ENCODE data around the gene SAMHD1.
"Not testable (repeated sequence)": the region's sequence is repeated elsewhere in the genome, so short reads cannot be mapped to it uniquely, and the experiment has no call there.

Gene SAMHD1

DNA sequence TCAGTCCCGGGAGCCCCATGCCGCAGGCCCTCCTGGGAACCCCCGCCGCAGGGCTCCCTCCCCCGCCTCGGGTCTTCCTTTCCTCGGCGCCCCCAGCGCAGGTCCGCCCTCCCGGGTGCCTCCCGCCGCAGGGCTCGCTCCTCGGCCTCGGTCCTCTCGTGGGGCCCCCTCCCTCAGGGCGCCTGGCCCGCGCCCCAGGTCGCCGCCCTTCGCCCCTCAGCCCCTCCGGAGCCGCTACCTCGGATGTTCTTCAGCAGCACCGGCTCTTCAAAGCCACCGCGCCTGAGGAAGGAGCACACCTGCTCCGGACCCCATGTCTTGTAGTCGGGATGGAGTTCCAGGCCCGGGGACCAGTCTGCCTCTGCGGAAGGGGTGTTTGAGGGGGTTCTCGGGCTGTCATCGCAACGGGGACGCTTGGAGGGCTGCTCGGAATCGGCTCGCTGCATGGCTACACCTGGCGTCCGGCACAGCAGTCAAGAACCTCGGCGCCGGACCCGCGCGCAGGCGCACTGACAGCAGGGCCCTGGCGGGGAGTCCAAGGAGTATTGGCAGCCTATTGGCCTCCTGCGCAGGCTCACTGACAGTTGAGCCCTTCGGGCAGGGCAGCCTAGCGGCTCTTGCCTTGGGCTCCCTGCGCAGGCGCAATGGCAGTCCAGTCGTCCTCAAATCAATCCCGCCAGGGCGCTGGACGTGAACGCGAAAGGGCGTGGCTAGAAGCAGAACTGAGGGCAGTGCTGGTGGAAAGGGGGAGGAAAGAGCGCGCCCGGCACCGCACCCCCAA lies at the start of gene SAMHD1:
TSS of gene SAMHD1 (minus strand) at position 511 of the 781 bp plus-strand sequence. CDS start at position 446, 65 bp downstream.
- Histone ChIP-seq H3K4me3 (ENCODE audit: low read length in 2 of 2) (peak within 1 kb of the TSS; percentile 95 to 97), H3K27me3 (ENCODE audit: control insufficient read depth in 1 of 2, insufficient read depth in 2 of 2, low read length in 2 of 2) (no peaks in the 10 kb centered on the region), H3K9me3 (ENCODE audit: control insufficient read depth in 2 of 2, low read length in 2 of 2) (no peaks in the 10 kb centered on the region), H3K4me1 (ENCODE audit: control insufficient read depth, insufficient read depth, low read length) (peaks cover 20% of the 10 kb centered on the region), H3K36me3 (ENCODE audit: control insufficient read depth in 2 of 2, insufficient read depth in 2 of 2, low read length in 2 of 2) (no peaks in the 10 kb centered on the region), H3K9ac (ENCODE audit: low read length in 2 of 2) (peak within 1 kb of the TSS; percentile 76 to 81), H3K27ac (ENCODE audit: low read length) (peak within 1 kb of the TSS; percentile 80)

DNA sequence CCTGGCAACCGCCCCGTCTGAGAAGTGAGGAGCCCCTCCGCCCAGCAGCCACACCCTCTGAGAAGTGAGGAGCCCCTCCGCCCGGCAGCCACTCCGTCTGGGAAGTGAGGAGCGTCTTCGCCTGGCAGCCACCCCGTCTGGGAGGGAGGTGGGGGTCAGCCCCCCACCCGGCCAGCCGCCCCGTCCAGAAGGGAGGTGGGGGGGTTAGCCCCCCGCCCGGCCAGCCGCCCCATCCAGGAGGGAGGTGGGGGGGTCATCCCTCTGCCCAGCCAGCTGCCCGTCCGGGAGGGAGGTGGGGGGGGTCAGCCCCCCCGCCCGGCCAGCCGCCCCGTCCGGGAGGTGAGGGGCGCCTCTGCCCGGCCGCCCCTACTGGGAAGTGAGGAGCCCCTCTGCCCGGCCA lies 48.7 kb upstream of the SAMHD1 start:
- H3K9ac ChIP-seq (ENCODE audit: low read length in 2 of 2); H3K36me3 ChIP-seq (ENCODE audit: control insufficient read depth in 2 of 2, insufficient read depth in 2 of 2, low read length in 2 of 2); H3K4me1 ChIP-seq (ENCODE audit: control insufficient read depth, insufficient read depth, low read length); H3K27me3 ChIP-seq (ENCODE audit: control insufficient read depth in 1 of 2, insufficient read depth in 2 of 2, low read length in 2 of 2); H3K9me3 ChIP-seq (ENCODE audit: control insufficient read depth in 2 of 2, low read length in 2 of 2); H3K4me3 ChIP-seq (ENCODE audit: low read length in 2 of 2); H3K27ac ChIP-seq (ENCODE audit: low read length): not testable (repeated sequence)

- Histone ChIP-seq H3K27ac (ENCODE audit: low read length) (no peak overlapping the region), H3K9me3 (ENCODE audit: control insufficient read depth in 2 of 2, low read length in 2 of 2) (no peaks in the 10 kb centered on the region), H3K4me3 (ENCODE audit: low read length in 2 of 2) (no peak overlapping the region), H3K9ac (ENCODE audit: low read length in 2 of 2) (no peak overlapping the region), H3K27me3 (ENCODE audit: control insufficient read depth in 1 of 2, insufficient read depth in 2 of 2, low read length in 2 of 2) (no peaks in the 10 kb centered on the region), H3K4me1 (ENCODE audit: control insufficient read depth, insufficient read depth, low read length) (no peaks in the 10 kb centered on the region), H3K36me3 (ENCODE audit: control insufficient read depth in 2 of 2, insufficient read depth in 2 of 2, low read length in 2 of 2) (peaks cover 2 to 3% of the 10 kb centered on the region in 2 donors)
These were observed 47.1 kb upstream of the SAMHD1 start for GRCh38 chr20:36998652-36999051.

DNA sequence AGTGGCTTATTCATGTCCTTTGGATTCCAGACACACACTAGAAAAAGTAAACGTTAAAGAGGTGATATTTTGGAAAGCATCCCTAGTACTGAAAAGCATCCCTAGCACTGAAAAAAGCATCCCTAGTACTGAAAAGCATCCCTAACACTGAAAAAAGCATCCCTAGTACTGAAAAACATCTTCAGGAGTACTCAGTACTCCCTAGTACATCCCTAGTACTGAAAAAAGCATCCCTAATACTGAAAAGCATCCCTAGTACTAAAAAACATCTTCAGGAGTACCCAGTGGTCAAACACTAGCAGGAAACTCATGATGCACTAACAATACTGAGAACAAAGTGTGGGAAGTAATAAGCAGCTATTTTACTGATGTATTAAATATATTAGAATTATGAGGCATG lies 45.6 kb upstream of the SAMHD1 start:
- H3K9me3 ChIP-seq (ENCODE audit: control insufficient read depth in 2 of 2, low read length in 2 of 2), result no peaks in the 10 kb centered on the region
- no peak overlapping the region for H3K4me3 ChIP-seq (ENCODE audit: low read length in 2 of 2)
- H3K4me1 ChIP-seq (ENCODE audit: control insufficient read depth, insufficient read depth, low read length), result no peaks in the 10 kb centered on the region
- no peak overlapping the region for H3K9ac ChIP-seq (ENCODE audit: low read length in 2 of 2)
- no peak overlapping the region for H3K27ac ChIP-seq (ENCODE audit: low read length)
- H3K36me3 ChIP-seq (ENCODE audit: control insufficient read depth in 2 of 2, insufficient read depth in 2 of 2, low read length in 2 of 2), result peaks cover 0 to 2% of the 10 kb centered on the region in 2 donors
- no peaks in the 10 kb centered on the region for H3K27me3 ChIP-seq (ENCODE audit: control insufficient read depth in 1 of 2, insufficient read depth in 2 of 2, low read length in 2 of 2)

- not testable (repeated sequence) for H3K27ac ChIP-seq (ENCODE audit: low read length); H3K36me3 ChIP-seq (ENCODE audit: control insufficient read depth in 2 of 2, insufficient read depth in 2 of 2, low read length in 2 of 2); H3K9me3 ChIP-seq (ENCODE audit: control insufficient read depth in 2 of 2, low read length in 2 of 2); H3K27me3 ChIP-seq (ENCODE audit: control insufficient read depth in 1 of 2, insufficient read depth in 2 of 2, low read length in 2 of 2); H3K4me1 ChIP-seq (ENCODE audit: control insufficient read depth, insufficient read depth, low read length); H3K4me3 ChIP-seq (ENCODE audit: low read length in 2 of 2); H3K9ac ChIP-seq (ENCODE audit: low read length in 2 of 2)
These were observed 42.7 kb upstream of the SAMHD1 start for GRCh38 chr20:36994221-36994620.

- no peaks in the 10 kb centered on the region for H3K27me3 ChIP-seq (ENCODE audit: control insufficient read depth in 1 of 2, insufficient read depth in 2 of 2, low read length in 2 of 2)
- no peaks in the 10 kb centered on the region for H3K4me1 ChIP-seq (ENCODE audit: control insufficient read depth, insufficient read depth, low read length)
- no peak overlapping the region for H3K9ac ChIP-seq (ENCODE audit: low read length in 2 of 2)
- no peaks in the 10 kb centered on the region for H3K9me3 ChIP-seq (ENCODE audit: control insufficient read depth in 2 of 2, low read length in 2 of 2)
- no peak overlapping the region for H3K27ac ChIP-seq (ENCODE audit: low read length)
- no peaks in the 10 kb centered on the region for H3K36me3 ChIP-seq (ENCODE audit: control insufficient read depth in 2 of 2, insufficient read depth in 2 of 2, low read length in 2 of 2)
- no peak overlapping the region for H3K4me3 ChIP-seq (ENCODE audit: low read length in 2 of 2)
These were observed 41.4 kb upstream of the SAMHD1 start for GRCh38 chr20:36992802-36993334.

DNA sequence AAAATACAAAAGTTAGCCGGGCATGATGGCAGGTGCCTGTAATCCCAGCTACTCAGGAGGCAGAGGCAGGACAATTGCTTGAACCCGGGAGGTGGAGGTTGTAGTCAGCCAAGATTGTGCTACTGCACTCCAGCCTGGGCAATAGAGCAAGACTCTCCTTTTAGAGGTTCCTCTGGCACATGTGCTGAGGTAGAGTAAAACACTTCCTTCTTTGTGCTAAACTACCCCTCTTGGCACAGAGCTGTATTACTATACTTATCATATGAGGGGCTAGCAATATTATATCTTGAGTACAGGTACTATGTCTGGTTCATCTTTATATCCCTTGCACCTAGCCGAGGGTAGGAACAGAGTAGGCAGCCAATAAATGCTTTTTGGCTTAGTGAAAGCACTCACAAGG lies 40.2 kb upstream of the SAMHD1 start:
- Histone ChIP-seq H3K27ac (ENCODE audit: low read length) (no peak overlapping the region), H3K27me3 (ENCODE audit: control insufficient read depth in 1 of 2, insufficient read depth in 2 of 2, low read length in 2 of 2) (no peaks in the 10 kb centered on the region), H3K4me3 (ENCODE audit: low read length in 2 of 2) (no peak overlapping the region), H3K9ac (ENCODE audit: low read length in 2 of 2) (no peak overlapping the region), H3K36me3 (ENCODE audit: control insufficient read depth in 2 of 2, insufficient read depth in 2 of 2, low read length in 2 of 2) (no peaks in the 10 kb centered on the region), H3K9me3 (ENCODE audit: control insufficient read depth in 2 of 2, low read length in 2 of 2) (no peaks in the 10 kb centered on the region), H3K4me1 (ENCODE audit: control insufficient read depth, insufficient read depth, low read length) (no peaks in the 10 kb centered on the region)

DNA sequence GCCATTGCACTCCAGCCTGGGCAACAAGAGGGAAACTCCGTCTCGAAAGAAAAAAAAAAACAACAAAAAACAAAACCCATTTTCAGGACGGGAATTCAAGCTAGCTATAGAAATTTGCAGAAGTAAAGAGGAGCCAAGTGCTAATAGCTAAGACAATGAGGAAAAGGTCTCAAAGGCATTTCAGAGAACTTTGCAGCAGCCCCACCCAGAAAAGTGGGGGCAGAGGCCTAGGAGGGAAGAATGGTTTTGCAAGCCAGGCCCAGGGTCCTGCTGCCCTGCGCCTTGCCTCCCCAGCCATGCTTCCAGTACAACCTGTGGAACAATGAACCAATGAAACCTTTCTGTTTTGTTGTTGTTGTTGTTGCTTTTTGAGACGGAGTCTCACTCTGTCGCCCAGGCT lies 38.3 kb upstream of the SAMHD1 start:
- Histone ChIP-seq H3K4me3 (ENCODE audit: low read length in 2 of 2) (no peak overlapping the region), H3K9me3 (ENCODE audit: control insufficient read depth in 2 of 2, low read length in 2 of 2) (no peaks in the 10 kb centered on the region), H3K36me3 (ENCODE audit: control insufficient read depth in 2 of 2, insufficient read depth in 2 of 2, low read length in 2 of 2) (no peaks in the 10 kb centered on the region), H3K9ac (ENCODE audit: low read length in 2 of 2) (no peak overlapping the region), H3K27me3 (ENCODE audit: control insufficient read depth in 1 of 2, insufficient read depth in 2 of 2, low read length in 2 of 2) (no peaks in the 10 kb centered on the region), H3K4me1 (ENCODE audit: control insufficient read depth, insufficient read depth, low read length) (no peaks in the 10 kb centered on the region), H3K27ac (ENCODE audit: low read length) (no peak overlapping the region)

DNA sequence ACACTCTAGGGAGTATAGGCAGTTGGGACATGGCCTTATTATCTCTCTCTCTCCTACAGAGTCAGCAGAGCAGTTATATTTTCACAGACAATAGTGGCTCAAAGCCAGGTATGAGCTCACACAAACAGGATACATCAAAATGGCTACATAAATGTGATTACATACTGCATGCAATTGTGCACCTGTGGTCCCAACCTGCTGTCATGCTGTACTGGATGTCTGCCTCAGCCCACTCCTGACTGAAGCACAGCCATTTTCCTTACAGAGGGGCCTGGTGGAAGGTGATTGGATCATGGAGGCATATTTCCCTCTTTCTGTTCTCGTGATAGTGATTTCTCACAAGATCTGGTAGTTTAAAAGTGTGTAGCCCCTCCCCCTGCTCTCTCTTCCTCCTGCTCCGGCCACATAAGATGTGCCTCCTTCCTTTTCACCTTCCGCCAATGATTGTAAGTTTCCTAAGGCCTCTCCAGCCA lies 37.0 kb upstream of the SAMHD1 start:
- Histone ChIP-seq H3K27me3 (ENCODE audit: control insufficient read depth in 1 of 2, insufficient read depth in 2 of 2, low read length in 2 of 2) (no peaks in the 10 kb centered on the region), H3K9ac (ENCODE audit: low read length in 2 of 2) (no peak overlapping the region), H3K9me3 (ENCODE audit: control insufficient read depth in 2 of 2, low read length in 2 of 2) (no peaks in the 10 kb centered on the region), H3K27ac (ENCODE audit: low read length) (no peak overlapping the region), H3K4me3 (ENCODE audit: low read length in 2 of 2) (no peak overlapping the region), H3K36me3 (ENCODE audit: control insufficient read depth in 2 of 2, insufficient read depth in 2 of 2, low read length in 2 of 2) (no peaks in the 10 kb centered on the region), H3K4me1 (ENCODE audit: control insufficient read depth, insufficient read depth, low read length) (no peaks in the 10 kb centered on the region)

GRCh38 chr20:36984257-36984638 lies 32.7 kb upstream of the SAMHD1 start:
- Histone ChIP-seq H3K27me3 (ENCODE audit: control insufficient read depth in 1 of 2, insufficient read depth in 2 of 2, low read length in 2 of 2) (no peaks in the 10 kb centered on the region), H3K27ac (ENCODE audit: low read length) (no peak overlapping the region), H3K9ac (ENCODE audit: low read length in 2 of 2) (no peak overlapping the region), H3K36me3 (ENCODE audit: control insufficient read depth in 2 of 2, insufficient read depth in 2 of 2, low read length in 2 of 2) (no peaks in the 10 kb centered on the region), H3K4me1 (ENCODE audit: control insufficient read depth, insufficient read depth, low read length) (no peaks in the 10 kb centered on the region), H3K9me3 (ENCODE audit: control insufficient read depth in 2 of 2, low read length in 2 of 2) (no peaks in the 10 kb centered on the region), H3K4me3 (ENCODE audit: low read length in 2 of 2) (no peak overlapping the region)

DNA sequence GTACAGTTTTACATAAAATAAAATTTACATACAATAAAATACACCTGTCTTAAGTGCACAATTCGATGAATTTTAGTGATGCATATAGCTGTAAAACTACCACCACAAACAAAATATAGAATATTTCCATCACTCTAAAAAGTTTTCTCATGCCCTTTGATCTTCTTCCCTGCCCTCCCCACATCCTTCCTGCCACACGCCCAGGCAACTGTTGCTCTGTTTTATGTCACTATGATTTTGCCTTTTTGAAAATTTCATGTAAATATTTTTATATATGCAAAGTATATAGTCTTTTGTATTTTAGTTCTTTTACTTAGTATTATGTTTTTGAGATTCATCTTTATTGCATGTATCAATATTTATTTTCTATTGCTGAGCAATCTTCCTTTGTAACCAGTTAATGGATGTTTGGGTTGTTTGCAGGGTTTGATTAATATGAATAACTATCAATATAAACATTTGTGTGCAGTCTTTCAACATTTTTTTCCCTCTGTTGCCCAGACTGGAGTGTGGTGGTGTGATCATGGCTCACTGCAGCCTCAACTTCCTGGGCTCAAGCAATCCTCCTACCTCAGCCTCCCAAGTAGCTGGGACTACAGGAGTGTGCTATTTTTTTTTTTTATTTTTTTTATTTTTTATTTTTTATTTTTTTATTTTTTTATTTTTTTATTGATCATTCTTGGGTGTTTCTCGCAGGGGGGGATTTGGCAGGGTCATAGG lies 23.8 kb upstream of the SAMHD1 start:
- Histone ChIP-seq H3K4me1 (ENCODE audit: control insufficient read depth, insufficient read depth, low read length) (no peaks in the 10 kb centered on the region), H3K4me3 (ENCODE audit: low read length in 2 of 2) (no peak overlapping the region), H3K9ac (ENCODE audit: low read length in 2 of 2) (no peak overlapping the region), H3K27ac (ENCODE audit: low read length) (no peak overlapping the region), H3K27me3 (ENCODE audit: control insufficient read depth in 1 of 2, insufficient read depth in 2 of 2, low read length in 2 of 2) (no peaks in the 10 kb centered on the region), H3K9me3 (ENCODE audit: control insufficient read depth in 2 of 2, low read length in 2 of 2) (no peaks in the 10 kb centered on the region), H3K36me3 (ENCODE audit: control insufficient read depth in 2 of 2, insufficient read depth in 2 of 2, low read length in 2 of 2) (no peaks in the 10 kb centered on the region)
